Renal cortex interstitium (tissue), 11 donors: ENCODE measurements around the gene ADCK1. TPM values are rescaled to one million over a fixed set of nuclear protein-coding genes. Genes with fewer than 3 reads are reported as not detected.
"Not testable (repeated sequence)": the region's sequence is repeated elsewhere in the genome, so short reads cannot be mapped to it uniquely, and the experiment has no call there.

Experiments
- DNase-seq, 11 donors: peaks; one replicate each; pipeline ENCODE4 v3.0.0-alpha.2; 2013; ENCODE audit warnings: low read depth in 9 of 11, low spot score in 4 of 11; ENCODE audit errors: extremely low read depth in 1 of 11
- polyA plus RNA-seq, 3 donors: library from polyadenylated mRNA; unstranded; fragments of 120-200 nt; gene quantifications; one replicate each; pipeline ENCODE4 v1.2.1, GENCODE V29; 2013; ENCODE audit not compliant: insufficient read length in 3 of 3

Gene ADCK1
- polyA plus RNA-seq, 3 donors: 9.0 to 11.3 (median 9.0) TPM

GRCh38 chr14:77883847-77884238 is 83.9 kb downstream of the ADCK1 start:
- no peak for DNase-seq

GRCh38 chr14:77885367-77885766 is 85.5 kb downstream of the ADCK1 start:
- no peak for DNase-seq

- DNase-seq: no peak
Observed at GRCh38 chr14:77886010-77886409, 86.1 kb downstream of the ADCK1 start.

DNA sequence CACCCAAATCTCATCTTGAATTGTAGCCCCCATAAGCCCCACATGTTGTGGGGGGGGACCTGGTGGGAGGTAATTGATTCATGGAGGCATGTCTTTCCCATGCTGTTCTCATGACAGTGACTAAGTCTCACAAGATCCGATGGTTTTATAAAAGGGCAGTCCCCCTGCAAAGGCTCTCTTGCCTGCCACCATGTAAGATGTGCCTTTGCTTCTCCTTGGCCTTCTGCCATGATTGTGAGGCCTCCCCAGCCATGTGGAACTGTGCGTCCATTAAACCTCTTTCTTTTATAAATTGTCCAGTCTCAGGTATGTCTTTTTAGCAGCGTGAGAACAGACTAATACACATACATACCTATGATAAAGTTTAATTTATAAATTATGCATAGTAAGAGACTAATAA is 89.0 kb downstream of the ADCK1 start:
- DNase-seq: not testable (repeated sequence)

DNA sequence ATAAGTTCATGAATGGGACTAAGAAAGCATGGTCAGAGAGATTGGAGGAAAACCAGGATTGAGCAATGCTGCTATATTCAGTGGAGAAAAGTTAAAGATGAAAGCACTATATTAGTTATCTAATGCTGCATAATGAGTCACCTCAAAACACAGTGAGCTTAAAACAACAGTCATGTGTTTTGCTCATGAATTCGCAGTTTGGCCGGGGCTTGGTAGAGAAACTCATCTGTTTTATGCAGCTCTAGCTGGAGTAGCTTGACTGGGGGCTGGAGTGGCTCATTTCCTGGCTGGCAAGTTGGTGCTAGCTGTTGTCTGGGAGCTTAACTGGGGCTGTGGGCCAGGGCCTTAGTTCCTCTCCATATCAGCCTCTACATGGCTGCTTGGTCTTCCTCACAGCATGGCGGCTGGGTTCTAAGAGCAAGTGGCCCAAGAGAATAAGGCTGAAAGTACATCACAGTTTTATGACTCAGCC is 90.1 kb downstream of the ADCK1 start:
- DNase-seq: no peak

GRCh38 chr14:77890873-77891272 is 91.0 kb downstream of the ADCK1 start:
- no peak for DNase-seq

GRCh38 chr14:77892381-77892871 is 92.5 kb downstream of the ADCK1 start:
- no peak for DNase-seq

GRCh38 chr14:77892890-77893484 is 93.1 kb downstream of the ADCK1 start:
- no peak for DNase-seq

- DNase-seq: no peak
Observed at GRCh38 chr14:77897374-77897773, 97.5 kb downstream of the ADCK1 start.

GRCh38 chr14:77902811-77903210 is 102.9 kb downstream of the ADCK1 start:
- DNase-seq: no peak

GRCh38 chr14:77903221-77903620 is 103.3 kb downstream of the ADCK1 start:
- DNase-seq: no peak

- DNase-seq: no peak
Observed at GRCh38 chr14:77903937-77904617, 104.2 kb downstream of the ADCK1 start.

DNA sequence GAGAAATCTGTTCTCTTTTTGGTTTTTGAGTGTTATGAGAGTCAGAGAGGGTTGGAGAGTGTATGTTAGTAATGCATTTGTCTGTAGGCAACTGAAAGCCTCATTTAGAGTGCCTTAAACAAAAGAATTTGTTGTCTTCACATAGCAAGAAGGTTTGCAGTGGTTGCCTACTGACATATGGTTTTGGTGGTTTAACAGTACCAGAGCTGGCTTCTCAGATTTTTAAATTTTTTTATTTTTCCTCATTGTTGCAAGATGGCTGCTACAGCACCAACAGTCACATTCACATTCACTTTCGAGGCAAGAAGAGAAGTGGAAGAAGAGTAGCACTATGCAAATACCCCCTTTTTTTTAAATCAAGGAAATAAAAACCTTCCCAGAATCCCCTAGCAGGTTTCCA is 106.5 kb downstream of the ADCK1 start:
- DNase-seq: no peak

GRCh38 chr14:77908847-77909246 is 108.9 kb downstream of the ADCK1 start:
- DNase-seq: no peak

- no peak for DNase-seq
Observed at GRCh38 chr14:77909911-77910310, 110.0 kb downstream of the ADCK1 start.

GRCh38 chr14:77910506-77910905 is 110.6 kb downstream of the ADCK1 start:
- no peak for DNase-seq

GRCh38 chr14:77911356-77911755 is 111.4 kb downstream of the ADCK1 start:
- no peak for DNase-seq

- DNase-seq: no peak
Observed at GRCh38 chr14:77912754-77913556, 113.0 kb downstream of the ADCK1 start.

DNA sequence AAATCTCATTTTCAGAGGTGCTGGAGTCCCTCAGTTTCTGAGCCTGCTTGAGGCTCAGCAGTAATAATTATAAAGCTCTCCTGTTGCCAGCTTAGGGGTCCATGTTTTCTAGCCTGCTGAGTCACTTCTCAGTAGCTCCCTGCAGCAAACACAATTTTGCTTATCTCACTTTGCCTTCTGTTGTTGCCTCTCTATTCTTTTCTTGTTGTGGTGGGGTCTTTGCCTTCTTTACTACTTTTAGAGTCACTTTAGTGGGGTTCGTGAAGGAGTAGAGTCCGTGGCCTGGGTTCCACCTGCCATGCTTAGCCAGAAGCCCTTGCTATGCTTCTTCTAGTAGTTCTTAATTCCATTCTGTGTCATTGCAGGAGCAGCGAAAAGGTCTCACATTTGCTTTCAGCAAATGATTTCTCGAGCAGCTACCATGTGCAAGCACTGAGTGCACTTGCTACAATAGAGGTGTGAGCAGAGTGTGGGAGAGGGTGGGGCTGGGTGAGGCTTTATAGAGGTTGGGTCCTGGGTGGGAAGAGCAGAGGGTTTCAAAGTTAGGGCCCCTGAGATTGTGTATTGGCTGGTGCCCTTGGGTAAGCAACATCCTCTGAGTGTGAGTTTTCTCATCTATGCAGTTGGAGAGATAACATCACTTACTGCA is 114.3 kb downstream of the ADCK1 start:
- no peak for DNase-seq
